Tibial nerve (tissue), 3 donors: ENCODE results near the gene PRSS22.

Experiments used
- POLR2A ChIP-seq, 2 donors: fragments of 450-650 bp; IDR thresholded peaks; one replicate each; pipeline ENCODE4 v1.6.1; 2017; ENCODE audit warnings: antibody characterized with exemption in 2 of 2, mild to moderate bottlenecking in 2 of 2, moderate library complexity in 2 of 2
- TF ChIP-seq, protein P1 (sequence below), 5 experiments: fragments of 200-600 bp in 3 of 5; fragments of 450-650 bp in 2 of 5; sonication (generic) in 3 of 5; IDR thresholded peaks; one replicate each; pipeline ENCODE4 v1.5.1; 2016 to 2019; ENCODE audit warnings: antibody characterized with exemption in 5 of 5, mild to moderate bottlenecking in 3 of 5, moderate library complexity in 2 of 5

DNA sequence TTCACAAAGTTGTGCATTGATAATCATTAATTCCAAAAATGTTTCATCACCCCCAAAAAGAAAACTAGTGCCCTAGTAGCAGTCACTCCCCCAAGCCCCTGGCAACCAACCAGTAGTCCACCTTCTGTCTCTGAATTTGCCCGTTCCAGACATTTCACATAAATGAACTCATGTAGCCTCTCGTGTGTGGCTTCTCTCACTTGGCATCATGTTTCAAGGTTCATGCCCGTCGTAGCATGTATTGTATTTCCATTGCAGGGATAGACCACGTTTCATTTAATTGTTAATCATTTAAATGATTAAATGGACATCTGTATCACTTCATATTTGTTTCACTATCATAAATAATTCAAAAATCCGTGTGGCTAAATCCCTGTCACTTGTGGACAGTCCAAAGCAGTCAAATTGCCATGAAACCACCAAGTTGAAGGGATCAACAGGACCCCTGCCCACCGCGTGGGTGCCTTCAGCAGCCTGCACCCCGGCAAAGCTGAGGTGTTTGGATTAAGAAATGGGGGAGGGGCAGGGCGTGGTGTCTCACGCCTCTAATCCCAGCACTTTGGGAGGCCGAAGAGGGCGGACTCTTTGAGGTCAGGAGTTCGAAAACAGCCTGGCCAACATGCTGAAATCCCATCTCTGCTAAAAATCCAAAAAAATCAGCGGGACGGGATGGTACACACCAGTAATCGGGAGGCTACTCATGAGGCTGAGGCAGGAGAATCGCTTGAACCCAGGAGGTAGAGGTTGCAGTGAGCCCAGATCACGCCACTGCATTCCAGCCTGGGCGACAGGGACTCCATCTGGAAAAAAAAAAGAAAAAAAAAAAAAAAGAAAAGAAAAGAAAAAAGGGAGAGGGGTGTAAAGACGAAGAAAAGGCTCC lies 16.3 kb upstream of the PRSS22 start:
- TF ChIP-seq, protein P1, sequence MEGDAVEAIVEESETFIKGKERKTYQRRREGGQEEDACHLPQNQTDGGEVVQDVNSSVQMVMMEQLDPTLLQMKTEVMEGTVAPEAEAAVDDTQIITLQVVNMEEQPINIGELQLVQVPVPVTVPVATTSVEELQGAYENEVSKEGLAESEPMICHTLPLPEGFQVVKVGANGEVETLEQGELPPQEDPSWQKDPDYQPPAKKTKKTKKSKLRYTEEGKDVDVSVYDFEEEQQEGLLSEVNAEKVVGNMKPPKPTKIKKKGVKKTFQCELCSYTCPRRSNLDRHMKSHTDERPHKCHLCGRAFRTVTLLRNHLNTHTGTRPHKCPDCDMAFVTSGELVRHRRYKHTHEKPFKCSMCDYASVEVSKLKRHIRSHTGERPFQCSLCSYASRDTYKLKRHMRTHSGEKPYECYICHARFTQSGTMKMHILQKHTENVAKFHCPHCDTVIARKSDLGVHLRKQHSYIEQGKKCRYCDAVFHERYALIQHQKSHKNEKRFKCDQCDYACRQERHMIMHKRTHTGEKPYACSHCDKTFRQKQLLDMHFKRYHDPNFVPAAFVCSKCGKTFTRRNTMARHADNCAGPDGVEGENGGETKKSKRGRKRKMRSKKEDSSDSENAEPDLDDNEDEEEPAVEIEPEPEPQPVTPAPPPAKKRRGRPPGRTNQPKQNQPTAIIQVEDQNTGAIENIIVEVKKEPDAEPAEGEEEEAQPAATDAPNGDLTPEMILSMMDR (IDR thresholded peaks at IDR 0.05): no peak
- TF ChIP-seq POLR2A (IDR thresholded peaks at IDR 0.05): no peak
